A549 (cell line): Measurements from ENCODE around the gene NCAPD3. TPM values are rescaled to one million over a fixed set of nuclear protein-coding genes. Genes with fewer than 3 reads are reported as not detected.

Experiments
- ATAC-seq, 2 experiments: fragments of 200-7000 bp in 1 of 2; fragments of >200 bp in 1 of 2; cut with Nextera tagmentation in 1 of 2; cut with Tn5 transposase in 1 of 2; 3 replicates each; pipeline versions ENCODE4 v1.8.0 to v1.9.1; 2018 to 2020; ENCODE audit warnings: mild to moderate bottlenecking in 1 of 2, moderate library complexity in 1 of 2
- CTCF ChIA-PET: fragments of 300-600 bp; sonication (Branson Sonifier 250); formaldehyde crosslinking; extraction: SDS; loops from one replicate; lab custom pipeline; 2021; ENCODE audit warnings: antibody characterized with exemption, inconsistent platforms; lab: Yijun Ruan, JAX
- POLR2A ChIA-PET: fragments of 350-600 bp; formaldehyde crosslinking; extraction: SDS; loops from one replicate; lab custom pipeline; 2021; ENCODE audit warnings: antibody characterized with exemption, inconsistent platforms; lab: Yijun Ruan, JAX
- DNase-seq, 2 experiments: peaks; one replicate each; pipeline versions ENCODE4 v3.0.0 to v3.0.0-alpha.2; 2011 to 2016; ENCODE audit warnings: low read depth in 1 of 2, low spot score in 1 of 2
- FAIRE-seq: peaks from 2 replicates; lab custom pipeline; 2011; peaks lifted over from hg19 to GRCh38; lab: Jason Lieb, UNC
- H3K27ac ChIP-seq, 2 experiments: fragments of >200 bp; sonication (Bioruptor Twin); formaldehyde crosslinking; 3 replicates each; pipeline ENCODE4 v1.5.1; 2016 to 2017
- H3K4me1 ChIP-seq: fragments of >200 bp; sonication (Bioruptor Twin); formaldehyde crosslinking; 3 replicates; pipeline ENCODE4 v1.6.1; 2016
- H3K4me2 ChIP-seq: fragments of >200 bp; sonication (Bioruptor Twin); formaldehyde crosslinking; 3 replicates; pipeline ENCODE4 v1.6.1; 2016
- H3K4me3 ChIP-seq: fragments of >200 bp; sonication (Bioruptor Twin); formaldehyde crosslinking; 3 replicates; pipeline ENCODE4 v1.5.1; 2016
- H3K9me3 ChIP-seq: fragments of >200 bp; sonication (Bioruptor Twin); formaldehyde crosslinking; 3 replicates; pipeline ENCODE4 v1.6.1; 2016
- ATOH8 ChIP-seq: fragments of 250-450 bp; sonication (Bioruptor Pico); IDR thresholded peaks from 2 replicates; pipeline ENCODE4 v1.5.0; 2020; ENCODE audit warnings: low read depth, mild to moderate bottlenecking, moderate library complexity
- BCL3 ChIP-seq: fragments of >200 bp; sonication (Bioruptor Twin); formaldehyde crosslinking; IDR thresholded peaks from 3 replicates; pipeline ENCODE4 v1.6.1; 2016
- BHLHE40 ChIP-seq: IDR thresholded peaks from 2 replicates; pipeline ENCODE4 v1.6.1; 2012; ENCODE audit warnings: low read depth, low read length, inconsistent platforms
- CBX2 ChIP-seq: fragments of 200-600 bp; sonication (generic); IDR thresholded peaks from 2 replicates; pipeline ENCODE4 v1.6.1; 2016; ENCODE audit warnings: low read depth, mild to moderate bottlenecking, borderline replicate concordance
- CEBPB ChIP-seq, 2 experiments: fragments of >200 bp in 1 of 2; sonication (Bioruptor Twin) in 1 of 2; formaldehyde crosslinking in 1 of 2; IDR thresholded peaks; 2 replicates each; pipeline ENCODE4 v1.6.1; 2012 to 2016
- CHD2 ChIP-seq: fragments of 150-350 bp; IDR thresholded peaks from 2 replicates; pipeline ENCODE4 v1.6.1; 2014; ENCODE audit warnings: low read length; ENCODE audit not compliant: partially characterized antibody
- CHD4 ChIP-seq: fragments of 200-600 bp; sonication (generic); IDR thresholded peaks from 2 replicates; pipeline ENCODE4 v1.6.1; 2016; ENCODE audit warnings: antibody characterized with exemption, mild to moderate bottlenecking, borderline replicate concordance
- E2F6 ChIP-seq: IDR thresholded peaks from 2 replicates; pipeline ENCODE4 v1.6.1; 2012; ENCODE audit warnings: low read depth, borderline replicate concordance
- EHF ChIP-seq: fragments of 250-450 bp; sonication (Bioruptor Pico); IDR thresholded peaks from 2 replicates; pipeline ENCODE4 v1.5.0; 2020; ENCODE audit warnings: mild to moderate bottlenecking
- EHMT2 ChIP-seq: fragments of 200-600 bp; sonication (generic); IDR thresholded peaks from 2 replicates; pipeline ENCODE4 v1.6.1; 2016; ENCODE audit warnings: antibody characterized with exemption, low read depth, mild to moderate bottlenecking, moderate library complexity
- ESRRA ChIP-seq: fragments of 150-350 bp; IDR thresholded peaks from 2 replicates; pipeline ENCODE4 v1.6.1; 2014; ENCODE audit warnings: mild to moderate bottlenecking, low read length, borderline replicate concordance
- FOSB ChIP-seq: fragments of 250-450 bp; sonication (Bioruptor Pico); IDR thresholded peaks from 2 replicates; pipeline ENCODE4 v1.5.0; 2020; ENCODE audit warnings: mild to moderate bottlenecking, moderate library complexity
- GATA3 ChIP-seq: IDR thresholded peaks from 2 replicates; pipeline ENCODE4 v1.6.1; 2012; ENCODE audit warnings: borderline replicate concordance
- HMGXB4 ChIP-seq: fragments of 250-450 bp; sonication (Bioruptor Pico); IDR thresholded peaks from 2 replicates; pipeline ENCODE4 v1.5.0; 2021; ENCODE audit warnings: mild to moderate bottlenecking, moderate library complexity, borderline replicate concordance
- HOXA7 ChIP-seq: fragments of 250-450 bp; sonication (Bioruptor Pico); IDR thresholded peaks from 2 replicates; pipeline ENCODE4 v1.5.0; 2020; ENCODE audit warnings: mild to moderate bottlenecking, moderate library complexity
- HOXB13 ChIP-seq: fragments of 250-450 bp; sonication (Bioruptor Pico); IDR thresholded peaks from 2 replicates; pipeline ENCODE4 v1.5.0; 2020; ENCODE audit warnings: low read depth, mild to moderate bottlenecking, moderate library complexity
- JUN ChIP-seq, 2 experiments: fragments of >200 bp; sonication (Bioruptor Twin); formaldehyde crosslinking; IDR thresholded peaks; 2 replicates in 1 of 2; 3 replicates in 1 of 2; pipeline ENCODE4 v1.6.1; 2016 to 2017
- JUNB ChIP-seq: fragments of >200 bp; sonication (Bioruptor Twin); formaldehyde crosslinking; IDR thresholded peaks from 2 replicates; pipeline ENCODE4 v1.6.1; 2016
- MAFK ChIP-seq: fragments of 450-650 bp; IDR thresholded peaks from 2 replicates; pipeline ENCODE4 v1.6.1; 2014; ENCODE audit not compliant: partially characterized antibody
- MAX ChIP-seq: IDR thresholded peaks from 2 replicates; pipeline ENCODE4 v1.6.1; 2012
- MAZ ChIP-seq: fragments of 150-350 bp; IDR thresholded peaks from 2 replicates; pipeline ENCODE4 v1.6.1; 2014; ENCODE audit warnings: antibody characterized with exemption, low read depth, low read length, borderline replicate concordance
- MYC ChIP-seq: IDR thresholded peaks from 2 replicates; pipeline ENCODE4 v1.6.1; 2012; ENCODE audit warnings: mild to moderate bottlenecking, inconsistent platforms, low read length, improper control_type of control experiment, borderline replicate concordance
- NFE2L2 ChIP-seq: fragments of 150-350 bp; conservative IDR thresholded peaks from 2 replicates; pipeline ENCODE4 v1.6.1; 2014; ENCODE audit warnings: low read length
- NR3C1 ChIP-seq: fragments of >200 bp; sonication (Bioruptor Twin); formaldehyde crosslinking; IDR thresholded peaks from 3 replicates; pipeline ENCODE4 v1.6.1; 2017
- PHF8 ChIP-seq: fragments of 200-600 bp; sonication (generic); IDR thresholded peaks from 2 replicates; pipeline ENCODE4 v1.6.1; 2016; ENCODE audit warnings: low read depth, mild to moderate bottlenecking, antibody characterized with exemption, moderate library complexity, borderline replicate concordance
- RARB ChIP-seq: fragments of 250-450 bp; sonication (Bioruptor Pico); IDR thresholded peaks from 2 replicates; pipeline ENCODE4 v1.8.0; 2021; ENCODE audit warnings: mild to moderate bottlenecking, moderate library complexity
- RCOR1 ChIP-seq: fragments of 150-350 bp; IDR thresholded peaks from 2 replicates; pipeline ENCODE4 v1.6.1; 2014; ENCODE audit warnings: antibody characterized with exemption, low read length, low read depth
- USF2 ChIP-seq: fragments of 450-650 bp; IDR thresholded peaks from 2 replicates; pipeline ENCODE4 v1.6.1; 2014; ENCODE audit warnings: antibody characterized with exemption
- ZC3H11A ChIP-seq: fragments of 450-650 bp; IDR thresholded peaks from 2 replicates; pipeline ENCODE4 v1.6.1; 2014; ENCODE audit warnings: antibody characterized with exemption, mild to moderate bottlenecking
- ZFP36 ChIP-seq: fragments of 450-650 bp; IDR thresholded peaks from 2 replicates; pipeline ENCODE4 v1.6.1; 2014; ENCODE audit warnings: borderline replicate concordance; ENCODE audit not compliant: partially characterized antibody
- ZNF302 ChIP-seq: fragments of 250-450 bp; sonication (Bioruptor Pico); IDR thresholded peaks from 2 replicates; pipeline ENCODE4 v1.9.0; 2021; ENCODE audit warnings: inconsistent platforms, mild to moderate bottlenecking, moderate library complexity
- WGBS: methylation state at CpG from one replicate; pipeline ENCODE4 v1.1.6; 2017; ENCODE audit errors: missing lambda C conversion rate; 5-methylcytosine and 5-hydroxymethylcytosine counted together
- polyA plus RNA-seq, 4 experiments: library from polyadenylated mRNA; depleted of rRNA in 3 of 4; stranded (reverse); fragments of >200 nt; fragmentation: RNase III in 1 of 4; extraction: RNeasy Plus Mini Kit Qiagen cat#74134 plus additional on column Dnase treatment in 1 of 4; gene quantifications; 2 replicates in 3 of 4; 3 replicates in 1 of 4; pipeline ENCODE4 v1.2.3, GENCODE V29; 2011 to 2017

Gene NCAPD3
- polyA plus RNA-seq, 2 of the 4 experiments (the other 2 are of a cell fraction): 26.6 to 36.0 TPM

GRCh38 chr11:134223121-134223520 is 646 bp downstream of the NCAPD3 start:
- CTCF ChIA-PET: no interaction called here
- H3K9me3 ChIP-seq: no peaks in the 10 kb centered on the region
- DNase-seq (peak in 1 of 2 experiments; percentile 2), FAIRE-seq (no peak), ATAC-seq (no peak; a peak in 1 of 6 replicates)
- TF ChIP-seq EHMT2 (no peak), BCL3 (no peak), JUN (IDR thresholded peaks at IDR 0.05) (no peak), USF2 (no peak), HMGXB4 (CRISPR knock-in tag) (no peak), MAZ (no peak), NR3C1 (no peak), ZC3H11A (no peak), ZNF302 (CRISPR knock-in tag) (no peak), JUNB (no peak), MYC (no peak), CHD2 (no peak), EHF (CRISPR knock-in tag) (no peak), MAX (no peak)
- H3K27ac ChIP-seq: peak overlapping the region; percentile 85 to 90
- H3K4me3 ChIP-seq: peak overlapping the region; percentile 60
- peak overlapping the region; percentile 92 for H3K4me2 ChIP-seq
- POLR2A ChIA-PET: interaction anchor here (1.6 to 2.1 kb wide), 3 partner anchors 10 to 30 kb away, joined by 6 to 19 read pairs (median 6); partner anchors contain the start of genes ACAD8 and THYN1
- 4% methylated on average over 5 of the region's 5 CpGs for WGBS
- peaks cover 17% of the 10 kb centered on the region; the same call in 1 of the 3 replicates for H3K4me1 ChIP-seq

- no peak overlapping the region for H3K27ac ChIP-seq
- FAIRE-seq: no peak
These were observed 7.0 kb downstream of the NCAPD3 start for GRCh38 chr11:134216816-134217215.

GRCh38 chr11:134215836-134216235 is 7.9 kb downstream of the NCAPD3 start:
- TF ChIP-seq ATOH8 (CRISPR knock-in tag) (no peak), CBX2 (no peak), MAFK (no peak), USF2 (no peak), EHF (CRISPR knock-in tag) (no peak), HOXA7 (CRISPR knock-in tag) (no peak), CEBPB (IDR thresholded peaks at IDR 0.05) (no peak), E2F6 (no peak), GATA3 (no peak), RARB (CRISPR knock-in tag) (no peak), CHD2 (no peak), FOSB (CRISPR knock-in tag) (no peak), ESRRA (no peak)
- TF ChIP-seq, all 56 proteins: peak for 0
- no peaks in the 10 kb centered on the region for H3K9me3 ChIP-seq
- H3K4me3 ChIP-seq: no peak overlapping the region
- ChIA-PET POLR2A (no interaction called here), CTCF (no interaction called here)
- H3K4me1 ChIP-seq: no peaks in the 10 kb centered on the region
- no peak overlapping the region for H3K4me2 ChIP-seq
- H3K27ac ChIP-seq: no peak overlapping the region
- DNase-seq: no peak
- no peak for ATAC-seq
- WGBS: 96% methylated on average over 7 of the region's 7 CpGs
- FAIRE-seq: no peak

More at GRCh38 chr11:134216816-134217215, 7.0 kb downstream of the NCAPD3 start:
- 86% methylated on average over 3 of the region's 3 CpGs for WGBS
- Histone ChIP-seq H3K4me2 (no peak overlapping the region), H3K9me3 (no peaks in the 10 kb centered on the region), H3K4me1 (no peaks in the 10 kb centered on the region), H3K4me3 (no peak overlapping the region)
- TF ChIP-seq PHF8: no peak
- no peak for TF ChIP-seq BHLHE40
- no peak for TF ChIP-seq RCOR1
- no peak for TF ChIP-seq ZFP36
- no peak for TF ChIP-seq CHD4
- no peak for TF ChIP-seq NFE2L2
- no peak for TF ChIP-seq JUN (IDR thresholded peaks at IDR 0.05)
- no peak for TF ChIP-seq ZC3H11A
- no peak for TF ChIP-seq MAX
- no peak for TF ChIP-seq HOXB13
- TF ChIP-seq EHMT2: no peak
- ChIA-PET CTCF (no interaction called here), POLR2A (no interaction called here)
- ATAC-seq (no peak), DNase-seq (no peak)
